Activated T-helper 1 cell treated with anti-CD3 and anti-CD28 coated beads, Interleukin-12 subunit alpha, Interleukin-12 subunit beta, Interleukin-2, Interleukin-4 antibody, amounts not matched to agents 30 ng/mL and 10 ng/mL and 1 ng/mL, durations not matched to agents 14 hours and 24 hours and 36 hours (primary cell): ENCODE results near the gene NOS1AP. TPM values are rescaled to one million over a fixed set of nuclear protein-coding genes. Genes with fewer than 3 reads are reported as not detected.

ENCODE experiments used
- DNase-seq: peaks from one replicate; pipeline ENCODE4 v3.0.0; 2021; ENCODE audit warnings: low spot score
- H3K27ac Mint-ChIP-seq: one replicate; pipeline ENCODE4 v1.8.0; 2021; ENCODE audit warnings: mild to moderate bottlenecking, mixed read lengths
- H3K27me3 Mint-ChIP-seq: one replicate; pipeline ENCODE4 v1.8.0; 2022; ENCODE audit warnings: mild to moderate bottlenecking, moderate library complexity, mixed read lengths; ENCODE audit not compliant: insufficient read depth
- H3K36me3 Mint-ChIP-seq: one replicate; pipeline ENCODE4 v1.8.0; 2021; ENCODE audit warnings: low read depth, mixed read lengths
- H3K4me1 Mint-ChIP-seq: one replicate; pipeline ENCODE4 v1.8.0; 2021; ENCODE audit warnings: low read depth, mixed read lengths
- H3K4me3 Mint-ChIP-seq: one replicate; pipeline ENCODE4 v1.8.0; 2021; ENCODE audit warnings: mild to moderate bottlenecking, moderate library complexity, mixed read lengths
- H3K9me3 Mint-ChIP-seq: one replicate; pipeline ENCODE4 v1.8.0; 2021; ENCODE audit warnings: mixed read lengths
- intact Hi-C: fragments of 100-400 bp; cut with micrococcal nuclease; formaldehyde crosslinking; loops from one replicate; pipeline ENCODE4 v1.15.1; 2024
- total RNA-seq: library from RNA; stranded (reverse); gene quantifications from 2 replicates; pipeline ENCODE4 v1.2.3, GENCODE V29; 2022

NOS1AP gene
- total RNA-seq, 1 donor from 2014 or later = 0.10 TPM

DNA sequence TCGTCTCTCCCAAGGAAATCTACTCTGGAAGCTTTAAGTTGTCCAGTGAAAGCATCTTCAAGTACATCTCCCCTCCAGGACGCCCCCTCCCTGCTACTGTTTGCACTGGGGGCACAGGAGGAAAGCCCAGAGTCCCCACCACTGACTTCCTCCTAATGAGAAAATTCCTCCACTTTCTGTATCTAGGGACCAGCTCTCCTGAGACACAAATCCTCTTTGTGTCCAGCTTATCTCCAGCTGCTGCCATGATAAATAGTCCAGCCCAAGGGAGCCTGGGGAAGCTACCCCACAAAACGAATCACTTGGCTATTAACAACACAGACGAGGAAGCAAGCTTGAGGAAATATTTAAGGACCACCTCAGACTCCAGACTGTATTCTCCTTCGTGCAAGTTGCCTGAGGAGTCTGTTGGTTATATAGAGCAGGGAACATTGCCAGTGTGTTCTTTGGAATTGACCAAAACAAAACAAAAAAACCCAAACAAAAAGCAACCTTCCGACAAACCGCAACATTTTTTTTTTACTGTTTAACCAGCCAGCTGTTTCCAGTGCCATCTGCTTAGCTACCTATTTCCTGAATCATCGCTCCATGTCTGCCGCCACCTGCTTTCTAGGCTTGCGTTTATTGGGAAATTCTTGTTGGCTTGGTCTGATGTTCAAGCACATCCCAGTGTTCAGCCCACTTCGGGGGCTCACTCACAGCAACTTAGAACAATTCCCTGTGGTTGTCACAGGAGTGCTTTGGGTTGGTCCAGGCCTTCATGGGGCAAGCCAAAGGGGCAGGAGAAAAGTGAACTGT, 319.7 kb downstream of the NOS1AP start:
- no peak for DNase-seq
- Mint-ChIP-seq H3K9me3 (no peaks in the 10 kb centered on the region), H3K27ac (no peak overlapping the region), H3K36me3 (no peaks in the 10 kb centered on the region), H3K27me3 (peaks cover 11% of the 10 kb centered on the region), H3K4me1 (no peaks in the 10 kb centered on the region), H3K4me3 (no peak overlapping the region)
- intact Hi-C loops = no loop called here

GRCh38 chr1:162389971-162390370, 320.5 kb downstream of the NOS1AP start:
- DNase-seq = no peak
- no peaks in the 10 kb centered on the region for H3K4me1 Mint-ChIP-seq
- no peaks in the 10 kb centered on the region for H3K36me3 Mint-ChIP-seq
- H3K9me3 Mint-ChIP-seq = no peaks in the 10 kb centered on the region
- no peak overlapping the region for H3K4me3 Mint-ChIP-seq
- H3K27me3 Mint-ChIP-seq = peaks cover 11% of the 10 kb centered on the region
- no peak overlapping the region for H3K27ac Mint-ChIP-seq
- intact Hi-C loops = loop anchor here (5.0 kb wide), 1 partner anchor 598 kb away; no protein-coding TSS in a partner anchor

DNA sequence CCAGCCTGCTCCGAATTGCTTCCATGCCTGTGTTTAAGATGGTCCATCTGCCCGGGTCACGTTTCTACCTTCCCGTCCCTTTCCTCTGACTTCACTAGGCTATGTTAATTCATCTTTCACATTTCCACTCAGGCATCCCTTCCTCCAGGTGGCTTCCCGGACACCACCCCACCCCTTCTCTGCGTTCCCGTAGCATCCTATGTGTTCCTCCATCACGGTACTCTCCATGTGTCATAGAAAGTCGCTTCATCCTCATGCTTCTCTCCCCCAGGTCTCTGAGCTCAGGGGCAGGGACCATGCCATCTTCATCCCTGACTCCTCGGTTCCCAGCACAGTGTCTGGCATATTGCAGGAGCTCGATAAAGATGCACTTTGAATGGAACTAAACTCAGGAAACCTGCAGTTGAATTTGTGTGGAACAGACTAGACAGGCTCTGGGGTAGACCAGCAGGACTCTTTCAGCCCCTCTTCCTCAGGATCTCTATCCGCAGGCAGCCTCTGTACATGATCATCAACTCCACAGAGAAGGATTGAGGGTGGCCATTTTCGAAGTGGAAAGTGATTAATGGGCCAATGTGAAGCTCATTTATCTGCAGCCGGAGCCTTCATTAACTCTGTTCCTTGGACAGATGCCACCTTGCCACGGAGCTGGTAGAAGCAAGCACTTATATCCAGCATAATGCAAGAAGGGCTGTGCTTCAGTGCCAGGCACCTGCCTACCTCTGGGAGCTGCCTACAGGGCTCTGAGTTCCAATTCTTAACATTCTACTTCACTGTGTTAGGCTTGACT, 321.1 kb downstream of the NOS1AP start:
- no peaks in the 10 kb centered on the region for H3K9me3 Mint-ChIP-seq
- H3K27ac Mint-ChIP-seq = no peak overlapping the region
- H3K4me3 Mint-ChIP-seq = no peak overlapping the region
- DNase-seq = no peak
- no peaks in the 10 kb centered on the region for H3K36me3 Mint-ChIP-seq
- H3K4me1 Mint-ChIP-seq = no peaks in the 10 kb centered on the region
- peaks cover 11% of the 10 kb centered on the region for H3K27me3 Mint-ChIP-seq
- intact Hi-C loops = loop anchor here (5.0 kb wide), 1 partner anchor 598 kb away; no protein-coding TSS in a partner anchor

DNA sequence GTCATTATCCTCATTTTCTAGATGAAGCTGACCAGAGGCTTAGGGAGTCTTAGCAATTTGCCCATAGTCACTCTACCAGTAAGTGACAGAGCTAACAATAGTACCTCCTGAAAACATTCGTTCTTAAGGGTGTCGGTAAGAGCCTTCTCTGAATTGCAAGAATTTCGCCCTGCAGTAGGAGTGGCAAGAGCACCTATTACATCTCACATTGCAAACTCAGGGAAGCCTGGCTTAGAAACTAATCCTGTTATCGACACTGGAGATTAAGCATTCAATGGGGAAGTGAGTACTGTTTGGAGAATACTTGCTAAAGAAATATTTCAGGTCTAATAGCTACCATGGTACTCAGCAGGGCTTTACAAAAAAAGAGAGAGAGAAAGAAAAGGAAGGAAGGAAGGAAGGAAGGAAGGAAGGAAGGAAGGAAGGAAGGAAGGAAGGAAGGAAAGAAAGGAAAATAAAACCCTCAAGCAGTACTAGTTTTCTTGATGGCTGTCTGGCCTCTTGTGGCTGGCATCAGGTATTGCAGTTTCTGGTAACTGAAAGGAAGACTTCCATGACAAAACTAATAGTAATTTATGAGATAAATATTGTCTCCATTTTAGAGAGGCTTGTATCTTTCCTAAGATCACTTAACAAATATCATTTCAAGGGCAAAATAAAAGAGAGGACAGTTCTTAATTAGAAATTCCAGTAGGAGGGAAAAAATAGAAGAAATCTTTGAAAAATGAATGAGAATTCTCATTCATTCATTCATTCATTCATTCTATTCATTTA, 322.5 kb downstream of the NOS1AP start:
- intact Hi-C loops = loop anchor here (1.0 to 5.0 kb wide), 2 partner anchors 336 to 600 kb away; no protein-coding TSS in a partner anchor
- Mint-ChIP-seq H3K27me3 (peaks cover 9% of the 10 kb centered on the region), H3K9me3 (no peaks in the 10 kb centered on the region), H3K4me3 (no peak overlapping the region), H3K27ac (no peak overlapping the region), H3K36me3 (no peaks in the 10 kb centered on the region), H3K4me1 (no peaks in the 10 kb centered on the region)
- DNase-seq = no peak

- no peak overlapping the region for H3K4me3 Mint-ChIP-seq
- no peaks in the 10 kb centered on the region for H3K9me3 Mint-ChIP-seq
- DNase-seq = no peak
- no peak overlapping the region for H3K27ac Mint-ChIP-seq
- peaks cover 9% of the 10 kb centered on the region for H3K27me3 Mint-ChIP-seq
- H3K36me3 Mint-ChIP-seq = no peaks in the 10 kb centered on the region
- intact Hi-C loops = no loop called here
- H3K4me1 Mint-ChIP-seq = no peaks in the 10 kb centered on the region
Observed at GRCh38 chr1:162396201-162396906, 326.9 kb downstream of the NOS1AP start.

GRCh38 chr1:162397039-162397448, 327.6 kb downstream of the NOS1AP start:
- no peaks in the 10 kb centered on the region for H3K36me3 Mint-ChIP-seq
- no peaks in the 10 kb centered on the region for H3K4me1 Mint-ChIP-seq
- no peak overlapping the region for H3K4me3 Mint-ChIP-seq
- H3K27me3 Mint-ChIP-seq = peaks cover 9% of the 10 kb centered on the region
- DNase-seq = no peak
- no peak overlapping the region for H3K27ac Mint-ChIP-seq
- intact Hi-C loops = no loop called here
- no peaks in the 10 kb centered on the region for H3K9me3 Mint-ChIP-seq

DNA sequence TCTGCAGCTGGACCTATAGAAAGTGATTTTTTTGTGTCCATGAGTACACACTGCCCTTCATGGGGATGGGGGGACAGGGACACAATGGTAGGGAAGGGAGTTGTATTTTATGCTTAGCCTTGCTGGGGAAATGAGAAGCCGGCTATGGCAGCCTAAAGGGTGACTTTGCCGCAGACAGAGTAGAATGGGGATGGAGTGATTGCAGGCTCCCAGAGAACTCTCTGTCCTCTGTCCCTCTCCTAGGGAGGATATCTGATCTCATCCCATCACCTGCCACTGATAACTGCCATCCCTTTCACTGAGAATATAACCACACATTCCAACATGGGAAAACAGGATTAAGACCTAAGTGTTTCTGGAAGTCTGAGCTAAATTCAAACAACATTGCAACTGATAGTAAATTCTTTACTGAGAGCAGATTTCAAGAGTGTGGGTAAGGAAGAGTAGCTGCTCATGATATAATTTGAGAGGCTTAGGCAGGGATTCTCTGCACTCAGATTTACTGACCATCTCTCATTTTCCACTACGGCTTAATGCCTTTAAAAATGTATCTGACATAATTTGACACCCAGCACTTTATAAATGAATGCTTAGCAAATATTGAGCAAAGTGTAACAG, 328.6 kb downstream of the NOS1AP start:
- Mint-ChIP-seq H3K36me3 (no peaks in the 10 kb centered on the region), H3K4me1 (no peaks in the 10 kb centered on the region), H3K27ac (no peak overlapping the region), H3K27me3 (peaks cover 7% of the 10 kb centered on the region), H3K4me3 (no peak overlapping the region), H3K9me3 (no peaks in the 10 kb centered on the region)
- intact Hi-C loops = no loop called here
- DNase-seq = no peak

GRCh38 chr1:162398999-162399580, 329.6 kb downstream of the NOS1AP start:
- Mint-ChIP-seq H3K27ac (no peak overlapping the region), H3K9me3 (no peaks in the 10 kb centered on the region), H3K27me3 (peaks cover 7% of the 10 kb centered on the region), H3K4me3 (no peak overlapping the region), H3K4me1 (no peaks in the 10 kb centered on the region), H3K36me3 (no peaks in the 10 kb centered on the region)
- intact Hi-C loops = no loop called here
- no peak for DNase-seq

DNA sequence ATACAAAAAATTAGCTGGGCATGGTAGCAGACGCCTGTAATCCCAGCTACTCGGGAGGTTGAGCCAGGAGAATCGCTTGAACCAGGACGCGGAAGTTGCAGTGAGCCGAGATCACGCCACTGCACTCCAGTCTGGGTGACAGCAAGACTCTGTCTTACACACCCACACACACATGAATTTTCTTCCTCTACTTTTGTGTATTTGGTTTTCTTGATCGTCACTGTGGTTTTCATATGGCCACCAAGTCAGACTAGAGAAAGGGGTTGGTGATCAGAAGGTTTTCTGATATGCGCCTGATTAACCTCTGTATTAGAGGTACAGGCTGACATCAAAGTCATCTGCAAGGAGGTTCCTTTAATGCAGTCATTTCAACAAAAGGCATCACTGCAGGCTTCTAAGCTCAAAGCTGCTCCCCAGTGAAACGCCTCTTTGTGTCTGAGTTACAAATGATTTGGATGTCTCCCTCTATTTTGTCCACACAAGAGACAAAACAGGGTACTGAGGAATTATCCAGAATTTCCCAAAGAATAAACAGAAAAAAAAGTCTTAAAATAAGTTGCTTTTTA, 331.4 kb downstream of the NOS1AP start:
- H3K4me1 Mint-ChIP-seq = no peaks in the 10 kb centered on the region
- no peak overlapping the region for H3K27ac Mint-ChIP-seq
- intact Hi-C loops = no loop called here
- DNase-seq = no peak
- no peak overlapping the region for H3K4me3 Mint-ChIP-seq
- H3K9me3 Mint-ChIP-seq = no peaks in the 10 kb centered on the region
- no peaks in the 10 kb centered on the region for H3K36me3 Mint-ChIP-seq
- peaks cover 9% of the 10 kb centered on the region for H3K27me3 Mint-ChIP-seq

- Mint-ChIP-seq H3K36me3 (no peaks in the 10 kb centered on the region), H3K4me1 (no peaks in the 10 kb centered on the region), H3K4me3 (no peak overlapping the region), H3K9me3 (no peaks in the 10 kb centered on the region), H3K27ac (no peak overlapping the region), H3K27me3 (peaks cover 10% of the 10 kb centered on the region)
- intact Hi-C loops = no loop called here
- no peak for DNase-seq
Observed at GRCh38 chr1:162404550-162405160, 335.2 kb downstream of the NOS1AP start.

GRCh38 chr1:162405800-162406199, 336.3 kb downstream of the NOS1AP start:
- no peaks in the 10 kb centered on the region for H3K9me3 Mint-ChIP-seq
- no peaks in the 10 kb centered on the region for H3K36me3 Mint-ChIP-seq
- DNase-seq = no peak
- intact Hi-C loops = no loop called here
- peaks cover 8% of the 10 kb centered on the region for H3K27me3 Mint-ChIP-seq
- no peaks in the 10 kb centered on the region for H3K4me1 Mint-ChIP-seq
- no peak overlapping the region for H3K27ac Mint-ChIP-seq
- no peak overlapping the region for H3K4me3 Mint-ChIP-seq
